CD14-positive monocyte (primary cell): ENCODE data around the gene KCNN3. TPM values are rescaled to one million over a fixed set of nuclear protein-coding genes. Genes with fewer than 3 reads are reported as not detected.

Source experiments
- DNase-seq, 3 donors: peaks; one replicate each; pipeline ENCODE4 v3.0.0-alpha.2; 2011 to 2022
- H2AFZ ChIP-seq: 2 replicates; pipeline ENCODE4 v1.6.0; 2012; ENCODE audit warnings: mild to moderate bottlenecking, low read depth, low read length, inconsistent platforms; ENCODE audit not compliant: insufficient read depth, poor library complexity, severe bottlenecking
- H3K27ac ChIP-seq, 2 donors: 1 replicate in 1 of 2; 2 replicates in 1 of 2; pipeline ENCODE4 v1.5.1; 2012 to 2013; ENCODE audit warnings: low read length in 2 of 2, control low read depth in 1 of 2, inconsistent platforms in 1 of 2, low read depth in 1 of 2, mild to moderate bottlenecking in 1 of 2
- H3K27me3 ChIP-seq, 2 donors: one replicate each; pipeline versions ENCODE4 v1.6.0 to v1.6.1; 2011 to 2013; ENCODE audit warnings: low read length in 2 of 2; ENCODE audit not compliant: control insufficient read depth in 2 of 2, insufficient read depth in 2 of 2
- H3K36me3 ChIP-seq, 2 donors: replicated peaks in 1 of 2; 1 replicate in 1 of 2; 2 replicates in 1 of 2; pipeline versions ENCODE4 v1.5.1 to v1.6.1; 2012 to 2013; ENCODE audit warnings: low read length in 2 of 2, control low read depth in 1 of 2, inconsistent platforms in 1 of 2, mild to moderate bottlenecking in 1 of 2; ENCODE audit not compliant: insufficient read depth in 2 of 2, control insufficient read depth in 1 of 2
- H3K4me1 ChIP-seq, 2 donors: 1 replicate in 1 of 2; 2 replicates in 1 of 2; pipeline versions ENCODE4 v1.5.1 to v1.6.1; 2012 to 2013; ENCODE audit warnings: low read length in 2 of 2, control low read depth in 1 of 2, inconsistent platforms in 1 of 2, mild to moderate bottlenecking in 1 of 2, moderate library complexity in 1 of 2; ENCODE audit not compliant: insufficient read depth in 2 of 2, control insufficient read depth in 1 of 2
- H3K4me2 ChIP-seq: replicated peaks from 2 replicates; pipeline ENCODE3; 2012; ENCODE audit warnings: low read length, moderate library complexity, mild to moderate bottlenecking; ENCODE audit not compliant: poor library complexity, severe bottlenecking; ENCODE audit errors: extremely low read depth
- H3K4me3 ChIP-seq, 3 experiments: fragments of 200-600 bp in 1 of 3; sonication (generic) in 1 of 3; replicated peaks in 1 of 3; 1 replicate in 2 of 3; 2 replicates in 1 of 3; pipeline ENCODE4 v1.5.1; 2011 to 2013; ENCODE audit warnings: low read length in 3 of 3, mild to moderate bottlenecking in 3 of 3, control low read depth in 2 of 3, low read depth in 2 of 3, inconsistent platforms in 1 of 3, moderate library complexity in 1 of 3
- H3K79me2 ChIP-seq: 2 replicates; pipeline ENCODE4 v1.6.0; 2012; ENCODE audit warnings: mild to moderate bottlenecking, control low read depth, inconsistent platforms, low read length, moderate library complexity; ENCODE audit not compliant: insufficient read depth
- H3K9ac ChIP-seq: 2 replicates; pipeline ENCODE4 v1.6.0; 2017; ENCODE audit warnings: low read length, mild to moderate bottlenecking; ENCODE audit not compliant: insufficient read depth, poor library complexity, severe bottlenecking
- H3K9me3 ChIP-seq, 2 donors: replicated peaks in 1 of 2; 1 replicate in 1 of 2; 2 replicates in 1 of 2; pipeline versions ENCODE4 v1.5.1 to v1.6.1; 2012 to 2013; ENCODE audit warnings: low read length in 2 of 2, control low read depth in 1 of 2; ENCODE audit not compliant: control insufficient read depth in 1 of 2, insufficient read depth in 1 of 2
- H4K20me1 ChIP-seq: 2 replicates; pipeline ENCODE4 v1.6.0; 2012; ENCODE audit warnings: mild to moderate bottlenecking, low read length, control low read depth, moderate library complexity; ENCODE audit not compliant: insufficient read depth
- H3K27ac Mint-ChIP-seq, 7 donors: one replicate each; pipeline ENCODE4 v1.8.0; 2020; ENCODE audit warnings: mild to moderate bottlenecking in 7 of 7, mixed read lengths in 7 of 7, moderate library complexity in 6 of 7, inconsistent platforms in 2 of 7
- H3K27me3 Mint-ChIP-seq, 3 donors: one replicate each; pipeline ENCODE4 v1.8.0; 2021 to 2022; ENCODE audit warnings: low read depth in 3 of 3, mild to moderate bottlenecking in 3 of 3, mixed read lengths in 3 of 3, moderate library complexity in 3 of 3, inconsistent platforms in 1 of 3
- H3K36me3 Mint-ChIP-seq, 2 donors: one replicate each; pipeline ENCODE4 v1.8.0; 2020; ENCODE audit warnings: mixed read lengths in 2 of 2, inconsistent platforms in 1 of 2, mild to moderate bottlenecking in 1 of 2
- H3K4me1 Mint-ChIP-seq: one replicate; pipeline ENCODE4 v1.8.0; 2020; ENCODE audit warnings: mild to moderate bottlenecking, mixed read lengths
- H3K4me3 Mint-ChIP-seq, 2 donors: one replicate each; pipeline ENCODE4 v1.8.0; 2020; ENCODE audit warnings: mild to moderate bottlenecking in 2 of 2, mixed read lengths in 2 of 2, moderate library complexity in 1 of 2
- H3K9me3 Mint-ChIP-seq, 7 donors: one replicate each; pipeline ENCODE4 v1.8.0; 2020 to 2022; ENCODE audit warnings: mixed read lengths in 7 of 7, mild to moderate bottlenecking in 6 of 7, moderate library complexity in 6 of 7, inconsistent platforms in 2 of 7
- WGBS: methylation state at CpG from one replicate; pipeline ENCODE4 v1.1.5; 2013; ENCODE audit warnings: missing lambda C conversion rate; ENCODE audit not compliant: insufficient coverage; 5-methylcytosine and 5-hydroxymethylcytosine counted together
- intact Hi-C, 2 donors: fragments of 100-400 bp; cut with micrococcal nuclease; formaldehyde crosslinking; loops; one replicate each; pipeline versions ENCODE4 v1.15.0 to v1.15.1; 2023
- polyA plus RNA-seq, 3 donors: library from polyadenylated mRNA; depleted of rRNA in 1 of 3; unstranded in 2 of 3; stranded (reverse) in 1 of 3; fragments of 300-500 nt in 2 of 3; fragments of >200 nt in 1 of 3; fragmentation: Illumina TruSeq in 2 of 3; gene quantifications; 1 replicate in 2 of 3; 2 replicates in 1 of 3; pipeline ENCODE4 v1.2.3, GENCODE V29; 2012 to 2021
- TF ChIP-seq, protein P1 (sequence below): fragments of 200-600 bp; IDR thresholded peaks from one replicate; pipeline ENCODE4 v1.8.0; 2022; ENCODE audit warnings: antibody characterized with exemption, mild to moderate bottlenecking

KCNN3 gene
- polyA plus RNA-seq, 3 donors = not detected

DNA sequence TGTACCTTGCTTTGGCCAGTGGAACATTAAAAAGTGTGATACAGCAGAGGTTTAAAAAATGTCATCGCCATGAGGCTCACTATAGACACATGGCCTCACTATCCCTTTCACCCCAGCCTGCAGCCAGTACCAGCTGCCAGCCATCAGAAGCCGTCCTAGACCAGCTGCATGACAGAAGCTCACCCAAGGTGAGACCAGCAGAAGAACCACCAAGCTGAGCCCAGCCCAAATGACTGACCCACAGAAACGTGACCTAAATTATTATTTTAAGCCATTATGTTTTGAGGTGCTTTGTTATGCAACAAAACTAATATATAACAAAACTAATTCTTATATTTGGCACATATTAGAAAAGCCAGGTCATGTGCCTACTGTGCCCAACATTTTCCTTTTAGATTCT, 91.1 kb downstream of the KCNN3 start:
- no peak for DNase-seq

DNA sequence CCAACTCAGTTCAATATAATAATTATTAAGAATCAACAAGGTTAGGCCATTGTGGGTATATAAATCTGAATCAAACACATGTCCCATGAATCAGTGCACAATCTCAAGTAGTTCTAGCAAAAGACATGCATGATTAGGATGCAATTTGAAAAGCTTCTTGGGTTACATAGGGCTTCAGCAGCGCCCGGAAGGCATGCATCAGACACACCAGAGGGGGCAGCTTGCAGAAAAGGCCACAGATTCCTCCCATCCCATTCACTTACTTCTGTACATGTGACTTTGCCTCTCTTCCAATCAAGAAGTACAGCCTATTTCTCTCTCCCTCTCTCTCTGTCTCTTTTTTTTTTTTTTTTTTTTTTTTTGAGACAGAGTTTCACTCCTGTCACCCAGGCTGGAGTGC, 91.8 kb downstream of the KCNN3 start:
- no peak overlapping the region for H3K4me3 ChIP-seq
- no peaks in the 10 kb centered on the region for H3K36me3 ChIP-seq
- WGBS = 100% methylated on average over 2 of the region's 2 CpGs
- H3K9me3 Mint-ChIP-seq = peaks cover 0 to 8% (median 1%) of the 10 kb centered on the region in 7 donors
- no peaks in the 10 kb centered on the region for H3K27me3 ChIP-seq
- no peak for DNase-seq
- no peak overlapping the region for H3K4me3 Mint-ChIP-seq
- peaks cover 1 to 10% (median 2%) of the 10 kb centered on the region in 3 donors for H3K27me3 Mint-ChIP-seq
- no peaks in the 10 kb centered on the region for H3K36me3 Mint-ChIP-seq
- H3K27ac Mint-ChIP-seq = no peak overlapping the region
- no peaks in the 10 kb centered on the region for H3K4me1 ChIP-seq
- peaks cover 0 to 7% of the 10 kb centered on the region in 2 donors for H3K9me3 ChIP-seq
- no peaks in the 10 kb centered on the region for H3K4me1 Mint-ChIP-seq
- intact Hi-C loops = no loop called here
- H3K79me2 ChIP-seq = no peaks in the 10 kb centered on the region
- no peak overlapping the region for H2AFZ ChIP-seq
- TF ChIP-seq, protein P1, sequence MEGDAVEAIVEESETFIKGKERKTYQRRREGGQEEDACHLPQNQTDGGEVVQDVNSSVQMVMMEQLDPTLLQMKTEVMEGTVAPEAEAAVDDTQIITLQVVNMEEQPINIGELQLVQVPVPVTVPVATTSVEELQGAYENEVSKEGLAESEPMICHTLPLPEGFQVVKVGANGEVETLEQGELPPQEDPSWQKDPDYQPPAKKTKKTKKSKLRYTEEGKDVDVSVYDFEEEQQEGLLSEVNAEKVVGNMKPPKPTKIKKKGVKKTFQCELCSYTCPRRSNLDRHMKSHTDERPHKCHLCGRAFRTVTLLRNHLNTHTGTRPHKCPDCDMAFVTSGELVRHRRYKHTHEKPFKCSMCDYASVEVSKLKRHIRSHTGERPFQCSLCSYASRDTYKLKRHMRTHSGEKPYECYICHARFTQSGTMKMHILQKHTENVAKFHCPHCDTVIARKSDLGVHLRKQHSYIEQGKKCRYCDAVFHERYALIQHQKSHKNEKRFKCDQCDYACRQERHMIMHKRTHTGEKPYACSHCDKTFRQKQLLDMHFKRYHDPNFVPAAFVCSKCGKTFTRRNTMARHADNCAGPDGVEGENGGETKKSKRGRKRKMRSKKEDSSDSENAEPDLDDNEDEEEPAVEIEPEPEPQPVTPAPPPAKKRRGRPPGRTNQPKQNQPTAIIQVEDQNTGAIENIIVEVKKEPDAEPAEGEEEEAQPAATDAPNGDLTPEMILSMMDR = no peak
- H3K27ac ChIP-seq = no peak overlapping the region
- no peaks in the 10 kb centered on the region for H4K20me1 ChIP-seq
- H3K4me2 ChIP-seq = no peak overlapping the region
- H3K9ac ChIP-seq = no peak overlapping the region

More for the DNA sequence above, 91.1 kb downstream of the KCNN3 start:
- Mint-ChIP-seq H3K4me3 (no peak overlapping the region), H3K27me3 (peaks cover 1 to 12% (median 2%) of the 10 kb centered on the region in 3 donors), H3K36me3 (no peaks in the 10 kb centered on the region), H3K4me1 (no peaks in the 10 kb centered on the region), H3K9me3 (peaks cover 0 to 8% (median 1%) of the 10 kb centered on the region in 7 donors), H3K27ac (peak overlapping the region in 1 of 7 donors; percentile 39)
- Histone ChIP-seq H3K79me2 (no peaks in the 10 kb centered on the region), H3K27me3 (no peaks in the 10 kb centered on the region), H4K20me1 (no peaks in the 10 kb centered on the region), H3K9me3 (peaks cover 0 to 7% of the 10 kb centered on the region in 2 donors), H3K9ac (no peak overlapping the region), H2AFZ (no peak overlapping the region), H3K27ac (no peak overlapping the region), H3K4me3 (no peak overlapping the region), H3K36me3 (no peaks in the 10 kb centered on the region), H3K4me2 (no peak overlapping the region), H3K4me1 (no peaks in the 10 kb centered on the region)
- TF ChIP-seq, protein P1 = no peak
- 100% methylated on average over 2 of the region's 3 CpGs for WGBS
- intact Hi-C loops = no loop called here
